ENCODE data around the gene WIPF2. TPM values are rescaled to one million over a fixed set of nuclear protein-coding genes. Genes with fewer than 3 reads are reported as not detected.
"Not testable (repeated sequence)": the region's sequence is repeated elsewhere in the genome, so short reads cannot be mapped to it uniquely, and the experiment has no call there.

The WIPF2 gene
- total RNA-seq, 1 donor from 2014 or later = 12.3 TPM

DNA sequence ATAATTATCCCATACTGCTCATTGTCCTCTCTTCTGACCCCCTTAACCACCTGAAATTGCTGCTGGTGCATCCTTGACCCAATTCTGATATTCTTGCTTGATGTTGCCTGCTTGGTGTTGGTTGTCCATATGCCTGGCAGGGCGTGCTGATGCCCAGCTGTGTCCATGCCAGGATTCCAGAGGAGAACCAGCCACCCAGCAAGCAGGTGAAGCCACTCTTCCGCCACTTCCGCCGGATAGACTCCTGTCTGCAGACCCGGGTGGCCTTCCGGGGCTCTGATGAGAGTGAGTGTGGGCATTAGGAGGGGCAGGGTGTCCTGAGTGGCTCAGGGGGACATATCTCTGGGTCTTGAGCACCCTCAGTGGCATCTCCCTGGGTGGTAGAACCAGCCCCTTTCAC is 30.4 kb upstream of the WIPF2 start:
- ATAC-seq (no peak), DNase-seq (ENCODE audit: missing footprints) (no peak)
- intact Hi-C loops (cut with DNase I) = no loop called here

DNA sequence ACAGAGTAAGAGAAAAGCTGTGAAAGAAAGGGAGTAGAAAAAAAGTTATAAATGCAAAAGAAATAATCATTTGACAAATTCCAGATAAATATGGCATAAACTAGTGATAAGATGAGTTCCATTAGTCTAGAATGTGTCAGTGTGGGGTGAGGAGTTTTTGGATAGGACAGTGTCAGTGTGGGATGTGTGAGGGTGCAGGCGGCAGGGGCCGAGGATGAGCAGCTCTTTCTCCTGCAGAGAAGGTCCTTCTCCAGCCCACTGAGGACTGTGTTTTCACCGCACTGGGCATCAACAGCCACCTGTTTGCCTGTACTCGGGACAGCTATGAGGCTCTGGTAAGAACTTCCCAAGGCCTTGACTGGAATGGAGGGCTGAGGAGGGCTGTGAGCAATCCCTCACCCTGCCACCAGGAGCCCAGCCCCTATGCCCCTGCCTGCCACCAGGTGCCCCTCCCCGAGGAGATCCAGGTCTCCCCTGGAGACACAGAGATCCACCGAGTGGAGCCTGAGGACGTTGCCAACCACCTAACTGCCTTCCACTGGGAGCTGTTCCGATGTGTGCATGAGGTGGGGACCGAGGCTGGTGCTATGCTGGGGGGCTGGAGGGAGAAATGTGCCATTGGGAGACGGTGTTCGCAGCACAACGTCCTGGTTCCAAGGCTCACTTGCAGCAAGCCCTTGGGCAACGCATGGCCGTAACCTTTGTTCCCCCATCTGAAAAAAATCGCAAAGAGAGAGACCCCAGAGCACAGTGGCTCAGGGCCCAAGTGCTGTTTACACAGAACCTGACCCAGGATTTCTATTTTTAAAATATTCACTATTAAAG is 28.7 kb upstream of the WIPF2 start:
- ATAC-seq (no peak), DNase-seq (ENCODE audit: missing footprints) (no peak)
- intact Hi-C loops (cut with DNase I) = loop anchor here (5.0 kb wide), 1 partner anchor 178 kb away; no protein-coding TSS in a partner anchor

DNA sequence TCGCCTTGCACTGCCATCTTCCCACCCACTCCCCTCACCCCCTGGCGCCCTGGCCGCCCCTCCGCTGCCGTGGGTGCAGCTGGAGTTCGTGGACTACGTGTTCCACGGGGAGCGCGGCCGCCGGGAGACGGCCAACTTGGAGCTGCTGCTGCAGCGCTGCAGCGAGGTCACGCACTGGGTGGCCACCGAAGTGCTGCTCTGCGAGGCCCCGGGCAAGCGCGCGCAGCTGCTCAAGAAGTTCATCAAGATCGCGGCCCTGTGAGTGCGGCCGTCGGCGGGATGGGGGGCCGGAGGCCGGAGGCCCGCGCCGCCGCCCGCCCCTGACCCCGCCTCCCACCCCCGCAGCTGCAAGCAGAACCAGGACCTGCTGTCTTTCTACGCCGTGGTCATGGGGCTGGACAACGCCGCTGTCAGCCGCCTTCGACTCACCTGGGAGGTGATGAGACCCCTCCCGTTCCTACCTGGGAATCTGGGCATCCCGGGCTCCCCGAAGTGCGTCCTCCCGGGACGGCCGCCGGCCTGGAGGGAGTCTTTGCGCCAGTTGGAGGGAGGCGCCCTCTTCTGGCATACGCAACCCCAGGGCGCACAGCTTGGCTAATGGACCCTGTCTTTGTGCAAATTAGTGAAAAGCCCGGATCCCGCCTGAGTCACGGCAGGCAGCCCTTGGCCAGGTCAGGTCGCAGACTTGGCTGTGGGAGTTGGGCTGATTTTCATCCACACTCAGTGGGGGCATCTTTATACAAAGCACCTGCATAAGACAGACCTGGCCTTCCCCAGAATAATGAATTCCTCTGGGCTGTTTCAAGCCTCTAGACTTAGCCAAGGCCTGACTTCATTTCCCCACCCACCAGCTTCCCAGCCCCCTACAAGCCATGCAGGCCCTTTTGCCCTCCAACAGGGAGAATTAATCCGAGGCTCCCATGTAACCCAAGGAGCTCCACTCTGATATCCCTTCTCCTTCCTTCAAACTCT is 27.6 kb upstream of the WIPF2 start:
- intact Hi-C loops (cut with DNase I) = loop anchor here (5.0 kb wide), 1 partner anchor 179 kb away; no protein-coding TSS in a partner anchor
- DNase-seq (ENCODE audit: missing footprints) (peak; percentile 89), ATAC-seq (peak; percentile 85)

DNA sequence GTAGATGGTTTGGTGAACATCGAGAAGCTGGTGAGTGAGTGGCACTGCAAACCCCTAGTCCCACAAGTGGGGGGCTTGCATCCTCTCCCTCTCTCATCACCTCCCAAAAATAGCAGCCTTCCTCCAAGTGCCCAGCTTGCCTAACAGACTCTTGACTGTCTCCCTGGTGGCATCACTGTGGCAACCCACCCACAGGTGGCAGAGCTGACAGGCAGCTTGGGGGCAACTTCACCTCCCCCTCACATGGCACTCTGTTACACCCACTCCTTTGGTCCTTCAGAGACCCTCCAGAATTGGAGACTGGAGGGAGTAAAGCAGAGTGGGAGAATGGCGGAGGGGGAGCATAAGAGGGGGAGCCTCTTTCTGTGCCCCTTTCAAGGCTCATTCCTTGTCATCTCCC is 26.1 kb upstream of the WIPF2 start:
- ATAC-seq (no peak), DNase-seq (ENCODE audit: missing footprints) (no peak)
- intact Hi-C loops (cut with DNase I) = loop anchor here (5.0 kb wide), 1 partner anchor 181 kb away; no protein-coding TSS in a partner anchor

DNA sequence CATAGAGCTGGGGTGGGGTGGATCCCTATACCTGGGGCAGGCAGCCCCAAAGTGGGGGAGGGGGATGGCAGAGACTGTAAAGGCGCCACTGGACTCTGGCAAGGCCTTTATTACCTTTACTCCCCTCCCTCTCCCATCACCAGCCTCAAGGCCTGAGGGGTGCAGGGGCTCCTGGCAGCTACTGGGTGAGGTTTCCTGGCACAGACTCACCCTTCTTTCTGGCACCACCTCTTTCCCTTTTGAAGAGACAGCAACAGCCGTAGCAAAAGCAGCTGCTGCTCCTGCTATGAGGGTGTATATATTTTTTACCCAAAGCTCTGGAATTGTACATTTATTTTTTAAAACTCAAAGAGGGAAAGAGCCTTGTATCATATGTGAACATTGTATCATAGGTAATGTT is 24.3 kb upstream of the WIPF2 start:
- ATAC-seq = no peak
- intact Hi-C loops (cut with DNase I) = loop anchor here (5.0 kb wide), 1 partner anchor 183 kb away; no protein-coding TSS in a partner anchor
- DNase-seq (ENCODE audit: missing footprints) = no peak

DNA sequence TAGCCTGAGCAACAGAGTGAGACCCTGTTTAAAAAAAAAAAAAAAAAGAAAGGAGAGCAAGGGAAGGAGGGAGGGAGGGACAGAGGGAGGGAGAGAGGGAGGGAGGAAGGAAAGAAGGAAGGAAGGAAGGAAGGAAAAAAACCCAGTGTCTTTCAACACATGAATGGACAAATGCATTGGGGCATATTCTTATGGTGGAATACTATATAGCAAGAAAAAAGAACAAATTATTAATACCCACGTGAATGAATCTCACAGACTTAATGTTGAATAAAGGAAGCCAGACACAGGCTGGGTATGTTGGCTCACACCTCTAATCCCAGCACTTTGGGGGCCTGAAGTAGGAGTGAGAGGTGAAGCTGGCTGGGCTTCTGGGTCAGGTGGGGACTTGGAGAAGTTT is 21.6 kb upstream of the WIPF2 start:
- ATAC-seq = no peak
- intact Hi-C loops (cut with DNase I) = no loop called here
- no peak for DNase-seq (ENCODE audit: missing footprints)

DNA sequence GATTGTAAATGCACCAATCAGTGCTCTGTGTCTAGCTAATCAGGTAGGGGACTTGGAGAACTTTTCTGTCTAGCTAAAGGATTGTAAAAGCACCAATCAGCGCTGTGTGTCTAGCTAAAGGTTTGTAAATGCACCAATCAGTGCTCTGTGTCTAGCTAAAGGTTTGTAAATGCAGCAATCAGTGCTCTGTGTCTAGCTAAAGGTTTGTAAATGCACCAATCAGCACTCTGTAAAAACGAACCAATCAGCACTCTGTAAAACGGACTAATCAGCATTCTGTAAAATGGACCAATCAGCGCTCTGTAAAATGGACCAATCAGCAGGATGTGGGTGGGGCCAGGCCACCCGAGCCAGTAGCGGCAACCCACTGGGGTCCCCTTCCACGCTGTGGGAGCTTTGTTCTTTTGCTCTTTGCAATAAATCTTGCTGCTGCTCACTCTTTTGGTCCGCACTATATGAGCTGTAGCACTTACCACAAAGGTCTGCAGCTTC is 21.1 kb upstream of the WIPF2 start:
- intact Hi-C loops (cut with DNase I); ATAC-seq; DNase-seq (ENCODE audit: missing footprints): not testable (repeated sequence)

DNA sequence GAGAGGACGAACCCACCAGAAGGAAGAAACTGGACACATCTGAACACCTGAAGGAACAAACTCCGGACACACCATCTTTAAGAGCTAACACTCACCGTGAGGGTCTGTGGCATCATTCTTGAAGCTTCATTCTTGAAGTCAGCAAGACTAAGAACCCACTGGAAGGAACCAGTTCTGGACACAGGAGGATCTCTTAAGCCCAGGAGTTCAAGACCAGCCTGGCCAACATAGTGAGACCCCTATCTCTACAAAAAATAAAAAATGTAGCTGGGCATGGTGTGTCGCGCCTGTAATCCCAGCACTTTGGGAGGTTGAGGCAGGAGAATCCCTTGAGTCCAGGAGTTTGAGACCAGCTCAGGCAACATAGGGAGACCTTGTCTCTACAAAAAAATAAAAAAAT is 20.5 kb upstream of the WIPF2 start:
- ATAC-seq (no peak), DNase-seq (ENCODE audit: missing footprints) (no peak)
- intact Hi-C loops (cut with DNase I) = no loop called here

DNA sequence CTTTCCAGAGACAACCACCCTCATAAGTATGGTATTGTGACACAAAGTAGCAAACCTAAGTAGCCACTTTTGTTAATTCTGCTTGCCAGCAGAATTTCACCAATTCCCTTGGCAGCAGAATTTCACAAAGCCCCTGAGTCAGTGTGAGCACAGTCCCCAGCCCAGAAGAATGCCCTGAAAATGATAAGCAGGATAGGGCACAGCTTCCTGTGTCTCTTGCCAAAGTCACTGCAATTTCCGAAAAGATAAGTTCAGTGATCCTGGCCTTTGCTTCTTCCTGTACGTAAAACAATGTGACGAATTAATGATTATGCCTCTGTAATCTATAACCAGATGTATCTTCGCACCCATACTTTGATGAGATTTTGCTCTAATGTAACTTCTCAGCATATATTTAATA is 16.0 kb upstream of the WIPF2 start:
- DNase-seq (ENCODE audit: missing footprints) = no peak
- intact Hi-C loops (cut with DNase I) = loop anchor here (5.0 kb wide), 1 partner anchor 89 kb away; no protein-coding TSS in a partner anchor
- no peak for ATAC-seq

DNA sequence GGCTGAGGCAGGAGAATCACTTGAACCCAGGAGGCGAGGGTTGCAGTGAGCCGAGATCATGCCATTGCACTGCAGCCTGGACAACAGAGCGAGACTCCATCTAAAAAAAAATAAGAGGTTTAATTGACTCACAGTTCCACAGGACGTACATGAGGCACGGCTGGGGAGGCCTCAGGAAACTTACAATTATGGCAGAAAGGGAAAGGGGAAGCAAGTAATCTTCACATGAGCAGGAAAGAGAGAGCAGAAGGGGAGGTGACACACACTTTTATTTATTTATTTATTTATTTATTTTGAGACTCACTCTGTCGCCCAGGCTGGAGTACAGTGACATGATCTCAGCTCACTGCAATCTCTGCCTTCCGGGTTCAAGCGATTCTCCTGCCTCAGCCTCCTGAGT is 12.9 kb upstream of the WIPF2 start:
- DNase-seq (ENCODE audit: missing footprints); ATAC-seq; intact Hi-C loops (cut with DNase I): not testable (repeated sequence)

DNA sequence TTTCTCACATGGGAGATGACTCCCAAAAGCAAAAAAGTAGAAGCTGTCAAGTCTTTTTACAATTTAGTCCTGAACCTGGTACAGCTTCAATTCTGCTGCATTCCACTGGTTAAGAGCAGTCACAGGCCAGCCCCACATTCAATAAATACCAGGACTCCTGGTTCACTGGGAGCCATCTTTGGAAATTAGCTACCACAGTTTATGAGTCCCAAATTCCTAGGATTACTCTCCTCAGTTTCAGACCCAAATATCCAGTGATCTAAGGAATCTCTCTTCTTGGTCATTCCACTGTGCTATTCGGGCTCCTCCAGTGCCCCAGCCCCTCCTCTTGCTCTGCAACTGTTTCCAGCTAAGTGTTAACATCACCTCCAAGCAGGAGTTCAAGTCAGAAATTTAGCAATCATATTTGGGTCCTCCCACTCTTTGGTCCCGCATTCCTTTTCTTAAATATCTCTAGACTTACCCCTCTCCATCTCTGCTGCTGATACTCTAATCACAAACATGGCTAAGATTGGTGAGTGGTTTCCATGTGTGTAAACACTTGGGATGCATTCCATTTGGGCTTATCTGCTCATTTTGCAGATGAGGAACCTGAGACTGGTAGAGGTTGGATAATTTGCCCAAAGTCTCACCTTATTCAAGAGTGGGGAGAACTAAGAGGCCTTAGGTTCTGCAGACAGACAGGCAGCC is 9.6 kb upstream of the WIPF2 start:
- ATAC-seq (no peak), DNase-seq (ENCODE audit: missing footprints) (no peak)
- intact Hi-C loops (cut with DNase I) = no loop called here

DNA sequence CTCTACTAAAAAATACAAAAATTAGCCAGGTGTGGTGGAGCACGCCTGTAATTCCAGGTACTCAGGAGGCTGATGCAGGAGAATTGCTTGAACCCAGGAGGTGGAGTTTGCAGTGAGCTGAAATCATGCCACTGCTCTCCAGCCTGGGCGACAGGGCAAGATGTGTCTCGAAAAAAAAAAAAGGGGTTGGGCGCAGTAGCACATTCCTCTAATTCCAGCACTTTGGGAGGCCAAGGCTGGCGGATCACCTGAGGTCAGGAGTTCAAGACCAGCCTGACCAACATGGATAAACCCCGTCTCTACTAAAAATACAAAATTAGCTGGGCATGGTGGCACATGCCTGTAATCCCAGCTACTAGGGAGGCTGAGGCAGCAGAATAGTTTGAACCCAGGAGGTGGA is 5.2 kb upstream of the WIPF2 start:
- ATAC-seq; intact Hi-C loops (cut with DNase I); DNase-seq (ENCODE audit: missing footprints): not testable (repeated sequence)

DNA sequence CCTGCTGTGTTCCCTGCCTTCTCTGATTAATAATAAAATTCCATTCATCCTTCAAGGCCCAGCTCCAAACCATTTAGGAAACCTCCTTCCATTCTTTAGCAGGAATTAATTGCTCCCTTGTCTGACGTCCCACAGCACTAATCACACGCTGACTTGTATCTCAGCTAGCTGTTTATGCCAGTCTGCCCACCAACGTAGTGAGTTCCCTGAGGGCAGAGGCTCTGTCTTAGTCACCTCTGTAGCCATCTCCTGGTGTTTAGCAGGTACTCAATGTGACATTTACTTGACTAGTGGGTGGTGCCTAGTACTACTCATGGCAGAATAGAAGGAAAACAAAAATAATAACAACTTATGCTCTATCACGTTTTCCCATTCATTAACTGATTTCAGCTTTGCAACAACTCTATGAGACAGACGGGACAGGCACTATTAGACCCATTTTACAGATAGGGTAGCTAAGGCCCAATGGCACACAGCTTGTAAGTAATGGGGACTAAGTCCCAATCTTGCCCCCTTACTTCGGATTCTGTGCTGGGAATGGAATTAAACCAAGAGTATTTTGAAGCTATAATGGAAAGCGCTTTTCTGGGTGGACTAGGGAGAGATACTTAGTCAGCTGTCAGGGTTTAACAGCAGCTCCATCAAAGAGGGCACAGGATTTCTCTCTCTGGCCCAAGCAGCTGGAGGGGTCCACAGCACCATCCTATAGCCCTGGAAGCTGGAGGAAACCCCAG is 931 bp upstream of the WIPF2 start:
- DNase-seq (ENCODE audit: missing footprints) (no peak), ATAC-seq (no peak)
- intact Hi-C loops (cut with DNase I) = loop anchor here (5.0 kb wide), 2 partner anchors 69 to 134 kb away; partner anchors contain the start of gene CDC6

DNA sequence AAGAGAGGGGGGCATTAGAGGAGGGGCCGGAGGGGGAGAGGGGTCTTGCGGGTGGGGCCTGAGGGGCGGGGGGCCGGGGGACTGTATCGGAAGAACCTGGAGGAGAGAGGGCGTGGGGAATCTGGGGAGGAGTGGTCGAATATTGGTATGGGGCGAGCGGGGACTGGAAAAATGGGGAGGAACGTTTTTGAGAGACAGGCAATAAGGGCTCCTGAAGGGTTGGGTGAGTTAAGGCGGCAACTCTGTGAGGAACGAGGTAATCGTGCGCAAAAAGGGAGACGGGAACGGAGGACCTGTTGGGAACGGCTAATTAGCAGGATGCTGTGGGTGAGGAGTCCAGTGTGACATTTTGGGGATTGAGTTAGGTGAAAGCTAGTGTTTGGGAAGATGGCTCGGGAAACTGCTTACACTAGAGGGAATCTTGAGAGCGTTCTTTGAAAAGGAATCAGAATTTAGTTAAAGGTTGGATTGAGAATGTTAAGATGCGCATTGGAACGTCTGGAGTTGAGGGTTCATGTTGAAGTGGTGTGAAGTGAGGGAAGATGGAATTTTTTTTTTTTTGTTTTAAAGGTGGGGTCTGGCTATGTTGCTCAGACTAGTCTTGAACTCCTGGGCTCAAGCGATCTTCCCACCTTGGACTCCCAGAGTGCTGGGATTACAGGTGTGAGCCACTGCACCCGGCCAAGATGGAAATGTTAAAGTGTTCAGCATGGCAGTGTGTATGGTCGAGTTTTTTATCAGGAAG is 662 bp downstream of the WIPF2 start:
- DNase-seq (ENCODE audit: missing footprints) (no peak), ATAC-seq (peak; percentile 40)
- intact Hi-C loops (cut with DNase I) = loop anchor here (5.0 kb wide), 2 partner anchors 68 to 133 kb away; partner anchors contain the start of gene CDC6

DNA sequence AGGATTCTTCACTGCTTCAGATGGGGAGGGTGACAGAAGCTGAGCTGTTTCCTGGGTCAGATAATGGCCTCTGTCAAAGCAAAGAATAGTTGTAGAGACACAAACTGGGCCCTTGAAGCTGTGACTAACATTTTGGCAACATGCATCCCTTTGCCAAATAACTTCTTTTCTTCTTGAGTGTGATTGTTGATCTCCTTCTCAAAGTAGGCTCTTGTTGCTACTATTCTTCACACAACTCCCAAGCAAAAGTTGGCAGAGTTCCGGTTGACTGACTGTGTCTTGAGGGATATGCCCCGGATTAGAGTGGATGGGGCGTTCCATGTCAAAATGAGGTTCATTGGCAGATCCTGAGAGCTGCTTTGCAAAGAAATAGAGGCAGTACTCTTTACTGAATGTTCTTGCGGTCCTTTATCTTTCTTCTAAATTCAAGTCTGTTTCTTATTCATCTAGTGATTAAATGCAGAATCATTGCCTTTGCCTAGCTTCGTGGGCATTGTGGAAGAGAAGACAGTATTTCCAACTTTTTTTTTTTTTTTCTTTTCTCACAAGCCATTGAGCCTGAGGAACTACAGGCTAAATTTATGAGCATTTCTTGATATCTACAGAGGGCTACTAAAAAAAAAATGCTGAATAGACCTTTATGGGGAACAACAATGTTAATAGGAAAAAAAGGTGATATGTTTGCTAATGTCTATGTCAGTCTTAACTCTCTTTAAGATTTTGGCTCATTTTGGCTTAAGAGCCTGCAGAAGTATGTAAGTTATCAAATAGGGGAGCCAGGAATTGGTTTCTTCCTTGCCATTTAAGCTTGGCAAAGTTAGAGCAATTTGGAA is 5.8 kb downstream of the WIPF2 start:
- intact Hi-C loops (cut with DNase I) = no loop called here
- no peak for DNase-seq (ENCODE audit: missing footprints)
- ATAC-seq = peak; percentile 67

DNA sequence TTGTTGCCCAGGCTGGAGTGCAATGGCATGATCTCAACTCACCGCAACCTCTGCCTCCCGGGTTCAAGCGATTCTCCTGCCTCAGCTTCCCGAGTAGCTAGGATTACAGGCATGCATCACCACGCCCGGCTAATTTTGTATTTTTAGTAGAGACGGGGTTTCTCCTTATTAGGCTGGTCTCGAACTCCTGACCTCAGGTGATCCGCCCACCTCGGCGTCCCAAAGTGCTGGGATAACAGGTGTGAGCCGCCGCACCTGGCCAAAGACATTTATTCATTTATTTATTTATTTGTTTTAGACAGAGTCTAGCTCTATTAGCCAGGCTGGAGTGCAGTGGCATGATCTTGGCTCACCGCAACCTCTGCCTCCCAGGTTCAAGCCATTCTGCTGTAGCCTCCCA is 10.0 kb downstream of the WIPF2 start:
- DNase-seq (ENCODE audit: missing footprints); intact Hi-C loops (cut with DNase I); ATAC-seq: not testable (repeated sequence)
